ENCODE measurements around the gene DGAT2.

Gene DGAT2

DNA sequence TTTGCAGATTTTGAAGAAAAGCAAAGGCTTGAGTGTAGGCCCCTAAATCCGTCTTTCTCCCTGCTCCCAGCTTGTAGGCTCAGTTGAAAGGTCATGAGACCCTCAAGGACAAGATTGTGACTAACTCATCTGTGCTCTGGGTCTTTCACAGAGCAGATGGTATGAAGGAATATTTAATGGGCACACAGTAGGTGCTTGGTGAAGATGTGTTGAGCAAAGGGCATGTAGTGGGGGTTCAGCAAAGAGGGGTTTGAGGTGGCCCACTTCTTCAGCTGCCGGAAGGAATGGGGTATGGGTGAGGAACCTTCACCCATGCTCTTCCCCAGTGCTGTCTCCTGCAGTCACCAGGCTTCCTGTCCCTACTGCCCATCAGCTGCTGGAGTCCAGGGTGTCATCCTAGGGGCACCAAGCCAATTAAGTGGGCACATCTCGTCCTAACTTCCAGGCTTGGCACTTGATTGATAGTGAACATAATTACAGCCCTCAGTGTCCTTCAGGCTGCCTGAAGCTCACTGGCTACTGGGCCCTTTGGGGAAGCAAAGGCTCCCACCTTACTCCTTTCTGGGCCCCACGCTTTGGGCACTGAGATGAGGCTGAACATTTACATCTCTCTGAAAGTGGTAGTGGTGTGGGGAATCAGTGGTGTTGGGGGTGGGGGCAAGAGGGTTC lies 15.0 kb downstream of the DGAT2 start:
- ATAC-seq (ENCODE audit: low read depth) (no peak), DNase-seq (ENCODE audit: low spot score) (no peak)
- TF ChIP-seq, protein P1, sequence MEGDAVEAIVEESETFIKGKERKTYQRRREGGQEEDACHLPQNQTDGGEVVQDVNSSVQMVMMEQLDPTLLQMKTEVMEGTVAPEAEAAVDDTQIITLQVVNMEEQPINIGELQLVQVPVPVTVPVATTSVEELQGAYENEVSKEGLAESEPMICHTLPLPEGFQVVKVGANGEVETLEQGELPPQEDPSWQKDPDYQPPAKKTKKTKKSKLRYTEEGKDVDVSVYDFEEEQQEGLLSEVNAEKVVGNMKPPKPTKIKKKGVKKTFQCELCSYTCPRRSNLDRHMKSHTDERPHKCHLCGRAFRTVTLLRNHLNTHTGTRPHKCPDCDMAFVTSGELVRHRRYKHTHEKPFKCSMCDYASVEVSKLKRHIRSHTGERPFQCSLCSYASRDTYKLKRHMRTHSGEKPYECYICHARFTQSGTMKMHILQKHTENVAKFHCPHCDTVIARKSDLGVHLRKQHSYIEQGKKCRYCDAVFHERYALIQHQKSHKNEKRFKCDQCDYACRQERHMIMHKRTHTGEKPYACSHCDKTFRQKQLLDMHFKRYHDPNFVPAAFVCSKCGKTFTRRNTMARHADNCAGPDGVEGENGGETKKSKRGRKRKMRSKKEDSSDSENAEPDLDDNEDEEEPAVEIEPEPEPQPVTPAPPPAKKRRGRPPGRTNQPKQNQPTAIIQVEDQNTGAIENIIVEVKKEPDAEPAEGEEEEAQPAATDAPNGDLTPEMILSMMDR (IDR thresholded peaks at IDR 0.05; ENCODE audit: poor library complexity, severe bottlenecking) = no peak
- Histone ChIP-seq H3K36me3 (ENCODE audit: low read depth) (no peaks in the 10 kb centered on the region), H3K4me1 (ENCODE audit: insufficient read depth, poor library complexity, severe bottlenecking) (peaks cover 9% of the 10 kb centered on the region), H3K27ac (ENCODE audit: poor library complexity, severe bottlenecking) (peak overlapping the region; percentile 35), H3K9me3 (ENCODE audit: severe bottlenecking) (no peaks in the 10 kb centered on the region), H3K4me3 (ENCODE audit: severe bottlenecking) (no peak overlapping the region), H3K27me3 (ENCODE audit: insufficient read depth, poor library complexity, severe bottlenecking) (no peaks in the 10 kb centered on the region)

DNA sequence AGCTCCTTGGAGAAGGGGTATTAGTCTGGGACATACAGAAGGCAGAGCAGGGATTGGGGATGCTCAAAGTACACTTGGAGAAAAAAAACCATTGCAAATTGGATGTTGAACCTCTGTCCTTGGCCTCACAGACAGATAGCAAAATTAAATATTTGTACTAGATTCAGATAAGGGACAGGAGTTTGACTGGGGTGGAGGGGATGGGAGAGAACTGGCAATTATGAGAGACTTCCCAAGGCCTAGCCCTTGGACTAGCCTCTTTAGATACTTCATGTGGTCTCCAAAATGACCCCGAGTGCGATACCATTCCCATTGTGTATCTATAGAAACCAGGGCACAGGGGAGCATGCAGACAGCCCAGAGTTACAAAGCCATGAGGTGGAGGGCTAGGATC lies 15.5 kb downstream of the DGAT2 start:
- no peaks in the 10 kb centered on the region for H3K36me3 ChIP-seq (ENCODE audit: low read depth)
- no peaks in the 10 kb centered on the region for H3K27me3 ChIP-seq (ENCODE audit: insufficient read depth, poor library complexity, severe bottlenecking)
- H3K4me1 ChIP-seq (ENCODE audit: insufficient read depth, poor library complexity, severe bottlenecking) = peaks cover 9% of the 10 kb centered on the region
- no peak overlapping the region for H3K4me3 ChIP-seq (ENCODE audit: severe bottlenecking)
- no peak overlapping the region for H3K27ac ChIP-seq (ENCODE audit: poor library complexity, severe bottlenecking)
- no peaks in the 10 kb centered on the region for H3K9me3 ChIP-seq (ENCODE audit: severe bottlenecking)
- ATAC-seq (ENCODE audit: low read depth) = no peak
- TF ChIP-seq, protein P1 (IDR thresholded peaks at IDR 0.05; ENCODE audit: poor library complexity, severe bottlenecking) = no peak
- DNase-seq (ENCODE audit: low spot score) = no peak

DNA sequence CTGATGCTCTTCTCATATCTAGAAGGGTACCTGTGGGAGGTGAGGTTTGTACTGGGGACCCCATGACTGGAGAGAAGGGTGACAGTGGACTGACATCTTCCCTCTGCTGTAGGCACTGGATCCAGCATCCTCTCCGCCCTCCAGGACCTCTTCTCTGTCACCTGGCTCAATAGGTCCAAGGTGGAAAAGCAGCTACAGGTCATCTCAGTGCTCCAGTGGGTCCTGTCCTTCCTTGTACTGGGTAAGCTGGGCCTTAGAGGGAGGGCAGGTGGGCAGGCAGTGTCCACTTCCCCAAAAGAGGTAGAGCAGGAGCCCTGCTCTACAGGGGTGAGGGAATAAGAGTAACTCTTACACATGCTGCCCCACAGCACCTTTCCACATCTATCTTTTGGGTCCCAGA lies 15.9 kb downstream of the DGAT2 start:
- TF ChIP-seq, protein P1 (IDR thresholded peaks at IDR 0.05; ENCODE audit: poor library complexity, severe bottlenecking) = no peak
- Histone ChIP-seq H3K36me3 (ENCODE audit: low read depth) (no peaks in the 10 kb centered on the region), H3K27me3 (ENCODE audit: insufficient read depth, poor library complexity, severe bottlenecking) (no peaks in the 10 kb centered on the region), H3K4me3 (ENCODE audit: severe bottlenecking) (no peak overlapping the region), H3K4me1 (ENCODE audit: insufficient read depth, poor library complexity, severe bottlenecking) (peaks cover 9% of the 10 kb centered on the region), H3K9me3 (ENCODE audit: severe bottlenecking) (no peaks in the 10 kb centered on the region), H3K27ac (ENCODE audit: poor library complexity, severe bottlenecking) (no peak overlapping the region)
- no peak for ATAC-seq (ENCODE audit: low read depth)
- DNase-seq (ENCODE audit: low spot score) = no peak

DNA sequence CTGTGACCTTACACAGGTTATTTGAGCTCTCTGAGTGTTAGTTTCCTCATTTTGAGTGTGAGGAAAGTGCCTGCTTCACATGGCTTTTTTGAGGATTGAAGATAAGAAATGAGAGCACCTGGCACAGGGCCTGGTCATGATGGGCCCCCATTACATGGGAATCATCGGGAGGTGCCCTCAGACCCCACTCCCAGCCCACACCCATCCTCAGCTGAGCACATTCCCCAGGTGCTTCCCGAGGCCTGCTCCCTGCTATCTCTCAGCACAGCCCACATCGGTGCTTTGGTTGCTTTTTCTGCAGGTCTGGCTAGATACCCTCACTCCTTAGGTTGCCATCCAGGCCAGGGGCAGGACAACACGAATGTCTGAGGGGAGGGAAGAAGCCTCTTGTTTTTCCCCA lies 16.6 kb downstream of the DGAT2 start:
- Histone ChIP-seq H3K27me3 (ENCODE audit: insufficient read depth, poor library complexity, severe bottlenecking) (no peaks in the 10 kb centered on the region), H3K36me3 (ENCODE audit: low read depth) (no peaks in the 10 kb centered on the region), H3K4me1 (ENCODE audit: insufficient read depth, poor library complexity, severe bottlenecking) (peaks cover 9% of the 10 kb centered on the region), H3K9me3 (ENCODE audit: severe bottlenecking) (no peaks in the 10 kb centered on the region), H3K4me3 (ENCODE audit: severe bottlenecking) (no peak overlapping the region), H3K27ac (ENCODE audit: poor library complexity, severe bottlenecking) (no peak overlapping the region)
- no peak for DNase-seq (ENCODE audit: low spot score)
- no peak for ATAC-seq (ENCODE audit: low read depth)
- TF ChIP-seq, protein P1 (IDR thresholded peaks at IDR 0.05; ENCODE audit: poor library complexity, severe bottlenecking) = no peak

DNA sequence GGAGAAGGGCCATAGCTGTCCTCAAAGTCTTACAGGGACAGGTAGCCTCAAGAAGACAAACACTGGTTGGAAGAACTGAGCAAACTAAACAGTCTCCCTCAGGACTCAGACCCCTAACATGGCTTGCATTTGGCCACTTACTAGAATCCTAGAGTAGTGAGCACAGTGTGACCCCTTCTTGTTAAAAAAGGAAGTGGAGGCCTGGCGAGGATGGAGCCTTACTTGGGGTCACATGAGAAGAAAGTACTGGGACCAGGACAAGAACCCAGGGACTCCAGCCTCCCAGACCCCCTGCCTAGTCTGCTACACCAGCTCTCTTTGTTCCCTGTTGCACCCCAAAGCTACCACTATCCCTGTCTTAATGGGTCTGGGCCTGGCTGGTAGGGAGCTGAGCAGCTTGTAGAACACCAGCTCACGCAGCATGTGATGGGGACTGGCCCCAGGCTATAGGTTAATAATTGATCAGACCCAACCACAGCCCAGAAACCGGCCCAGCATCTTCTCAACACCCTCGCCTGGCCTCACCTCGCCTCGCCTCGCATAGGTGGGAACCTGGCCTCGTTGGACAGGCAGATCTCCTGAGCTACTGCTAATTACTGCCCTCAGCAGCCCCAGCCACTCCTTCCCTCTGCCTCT lies 17.6 kb downstream of the DGAT2 start:
- no peaks in the 10 kb centered on the region for H3K9me3 ChIP-seq (ENCODE audit: severe bottlenecking)
- H3K27me3 ChIP-seq (ENCODE audit: insufficient read depth, poor library complexity, severe bottlenecking) = no peaks in the 10 kb centered on the region
- TF ChIP-seq, protein P1 (IDR thresholded peaks at IDR 0.05; ENCODE audit: poor library complexity, severe bottlenecking) = no peak
- no peak overlapping the region for H3K27ac ChIP-seq (ENCODE audit: poor library complexity, severe bottlenecking)
- no peaks in the 10 kb centered on the region for H3K36me3 ChIP-seq (ENCODE audit: low read depth)
- DNase-seq (ENCODE audit: low spot score) (no peak), ATAC-seq (ENCODE audit: low read depth) (no peak)
- peaks cover 9% of the 10 kb centered on the region for H3K4me1 ChIP-seq (ENCODE audit: insufficient read depth, poor library complexity, severe bottlenecking)
- no peak overlapping the region for H3K4me3 ChIP-seq (ENCODE audit: severe bottlenecking)
